Cardiac muscle cell (in vitro differentiated cells and primary cell): ENCODE data around the gene SLC27A4. TPM values are rescaled to one million over a fixed set of nuclear protein-coding genes. Genes with fewer than 3 reads are reported as not detected.

Experiments used
- DNase-seq, 2 donors: peaks; one replicate each; pipeline versions ENCODE4 v3.0.0 to v3.0.0-alpha.2; 2010 to 2017; ENCODE audit warnings: low read depth in 1 of 2, low spot score in 1 of 2
- H3K27ac ChIP-seq: fragments of 200-600 bp; sonication (generic); 2 replicates; pipeline ENCODE4 v1.5.1; 2016
- H3K27me3 ChIP-seq: fragments of 200-600 bp; sonication (generic); 2 replicates; pipeline ENCODE4 v1.6.0; 2016; ENCODE audit warnings: control low read depth
- H3K36me3 ChIP-seq: fragments of 200-600 bp; sonication (generic); 2 replicates; pipeline ENCODE4 v1.5.1; 2016; ENCODE audit warnings: control low read depth
- H3K4me1 ChIP-seq: fragments of 200-600 bp; sonication (generic); 2 replicates; pipeline ENCODE4 v1.8.1; 2017; ENCODE audit warnings: low read depth, mild to moderate bottlenecking, mixed run types
- H3K4me3 ChIP-seq: fragments of 200-600 bp; sonication (generic); 2 replicates; pipeline ENCODE4 v1.5.1; 2016; ENCODE audit warnings: mild to moderate bottlenecking
- H3K9me3 ChIP-seq: fragments of 200-600 bp; sonication (generic); 2 replicates; pipeline ENCODE4 v1.5.1; 2017; ENCODE audit warnings: low read depth, mild to moderate bottlenecking, control low read depth
- polyA plus RNA-seq: library from polyadenylated mRNA; unstranded; fragments of >200 nt; fragmentation: Nextera tagmentation; extraction: Ambion mirVana; gene quantifications from 2 replicates; pipeline ENCODE4 v1.2.1, GENCODE V29; 2016
- total RNA-seq: library from RNA; depleted of rRNA; stranded (reverse); fragments of >200 nt; gene quantifications from 2 replicates; pipeline ENCODE4 v1.2.3, GENCODE V29; 2016
- TF ChIP-seq, protein P1 (sequence below): IDR thresholded peaks from 2 replicates; pipeline ENCODE4 v1.5.1; 2012; ENCODE audit warnings: low read depth, mild to moderate bottlenecking, low read length

SLC27A4 gene
- total and polyA plus RNA-seq, 2 experiments from 2014 or later, result 16.9 to 17.8 TPM

GRCh38 chr9:128409978-128410377 lies 69.7 kb downstream of the SLC27A4 start:
- no peaks in the 10 kb centered on the region for H3K9me3 ChIP-seq
- peak in 1 of 2 donors; percentile 48 for DNase-seq
- TF ChIP-seq, protein P1, sequence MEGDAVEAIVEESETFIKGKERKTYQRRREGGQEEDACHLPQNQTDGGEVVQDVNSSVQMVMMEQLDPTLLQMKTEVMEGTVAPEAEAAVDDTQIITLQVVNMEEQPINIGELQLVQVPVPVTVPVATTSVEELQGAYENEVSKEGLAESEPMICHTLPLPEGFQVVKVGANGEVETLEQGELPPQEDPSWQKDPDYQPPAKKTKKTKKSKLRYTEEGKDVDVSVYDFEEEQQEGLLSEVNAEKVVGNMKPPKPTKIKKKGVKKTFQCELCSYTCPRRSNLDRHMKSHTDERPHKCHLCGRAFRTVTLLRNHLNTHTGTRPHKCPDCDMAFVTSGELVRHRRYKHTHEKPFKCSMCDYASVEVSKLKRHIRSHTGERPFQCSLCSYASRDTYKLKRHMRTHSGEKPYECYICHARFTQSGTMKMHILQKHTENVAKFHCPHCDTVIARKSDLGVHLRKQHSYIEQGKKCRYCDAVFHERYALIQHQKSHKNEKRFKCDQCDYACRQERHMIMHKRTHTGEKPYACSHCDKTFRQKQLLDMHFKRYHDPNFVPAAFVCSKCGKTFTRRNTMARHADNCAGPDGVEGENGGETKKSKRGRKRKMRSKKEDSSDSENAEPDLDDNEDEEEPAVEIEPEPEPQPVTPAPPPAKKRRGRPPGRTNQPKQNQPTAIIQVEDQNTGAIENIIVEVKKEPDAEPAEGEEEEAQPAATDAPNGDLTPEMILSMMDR, result peak; percentile 42
- H3K36me3 ChIP-seq, result no peaks in the 10 kb centered on the region
- H3K4me3 ChIP-seq, result no peak overlapping the region
- no peaks in the 10 kb centered on the region for H3K4me1 ChIP-seq
- no peak overlapping the region for H3K27ac ChIP-seq
- peaks cover 68% of the 10 kb centered on the region for H3K27me3 ChIP-seq

Other genes starting within 250 kb of the SLC27A4 start
- 132 and 141 TPM in 2 replicates for gene PTGES2, start 212.8 kb upstream of the SLC27A4 start, total RNA-seq
- 206 and 240 TPM in 2 replicates for gene PTGES2, start 212.8 kb upstream of the SLC27A4 start, polyA plus RNA-seq
- gene LCN2, start 191.1 kb upstream of the SLC27A4 start, total RNA-seq, result not detected in 2 replicates
- gene LCN2, start 191.1 kb upstream of the SLC27A4 start, polyA plus RNA-seq, result 1.2 TPM in 1 of 2 replicates, not detected in the other
- gene BBLN, start 180.3 kb upstream of the SLC27A4 start, total RNA-seq, result 595 and 729 TPM in 2 replicates
- gene BBLN, start 180.3 kb upstream of the SLC27A4 start, polyA plus RNA-seq, result 243 and 262 TPM in 2 replicates
- 63.1 and 105 TPM in 2 replicates for gene CIZ1, start 149.0 kb upstream of the SLC27A4 start, total RNA-seq
- gene CIZ1, start 149.0 kb upstream of the SLC27A4 start, polyA plus RNA-seq, result 95.0 and 119 TPM in 2 replicates
- 17.6 and 42.3 TPM in 2 replicates for gene DNM1, start 137.1 kb upstream of the SLC27A4 start, total RNA-seq
- gene DNM1, start 137.1 kb upstream of the SLC27A4 start, polyA plus RNA-seq, result 24.3 and 47.2 TPM in 2 replicates
- 95.3 and 96.4 TPM in 2 replicates for gene GOLGA2, start 64.5 kb upstream of the SLC27A4 start, total RNA-seq
- gene GOLGA2, start 64.5 kb upstream of the SLC27A4 start, polyA plus RNA-seq, result 32.0 and 35.3 TPM in 2 replicates
- gene SWI5, start 64.3 kb upstream of the SLC27A4 start, total RNA-seq, result 37.7 and 61.0 TPM in 2 replicates
- gene SWI5, start 64.3 kb upstream of the SLC27A4 start, polyA plus RNA-seq, result 58.2 and 82.6 TPM in 2 replicates
- 15.5 and 18.6 TPM in 2 replicates for gene TRUB2, start 18.1 kb upstream of the SLC27A4 start, total RNA-seq
- 54.2 and 63.5 TPM in 2 replicates for gene TRUB2, start 18.1 kb upstream of the SLC27A4 start, polyA plus RNA-seq
- gene COQ4, start 17.7 kb upstream of the SLC27A4 start, total RNA-seq, result 87.1 and 93.3 TPM in 2 replicates
- gene COQ4, start 17.7 kb upstream of the SLC27A4 start, polyA plus RNA-seq, result 75.1 and 81.1 TPM in 2 replicates
- gene URM1, start 30.8 kb downstream of the SLC27A4 start, total RNA-seq, result 48.0 and 51.8 TPM in 2 replicates
- 39.7 and 71.0 TPM in 2 replicates for gene URM1, start 30.8 kb downstream of the SLC27A4 start, polyA plus RNA-seq
- gene CERCAM, start 80.3 kb downstream of the SLC27A4 start, total RNA-seq, result 34.6 and 53.8 TPM in 2 replicates
- 38.6 and 58.1 TPM in 2 replicates for gene CERCAM, start 80.3 kb downstream of the SLC27A4 start, polyA plus RNA-seq
- 31.5 and 66.9 TPM in 2 replicates for gene ODF2, start 115.5 kb downstream of the SLC27A4 start, total RNA-seq
- gene ODF2, start 115.5 kb downstream of the SLC27A4 start, polyA plus RNA-seq, result 31.3 and 47.2 TPM in 2 replicates
- 20.6 and 22.4 TPM in 2 replicates for gene GLE1, start 164.2 kb downstream of the SLC27A4 start, total RNA-seq
- 16.3 and 28.4 TPM in 2 replicates for gene GLE1, start 164.2 kb downstream of the SLC27A4 start, polyA plus RNA-seq
- 207 and 227 TPM in 2 replicates for gene SPTAN1, start 212.1 kb downstream of the SLC27A4 start, total RNA-seq
- 118 TPM in 2 replicates for gene SPTAN1, start 212.1 kb downstream of the SLC27A4 start, polyA plus RNA-seq